HG03432 (cell line): ENCODE data around the gene SFSWAP.
"Not testable (repeated sequence)": the region's sequence is repeated elsewhere in the genome, so short reads cannot be mapped to it uniquely, and the experiment has no call there.

Experiments
- ATAC-seq: cut with Tn5 transposase; IDR thresholded peaks from one replicate; pipeline ENCODE4 v1.9.1; 2021; ENCODE audit warnings: mild to moderate bottlenecking, moderate library complexity; ENCODE audit not compliant: unreplicated experiment

Gene SFSWAP

DNA sequence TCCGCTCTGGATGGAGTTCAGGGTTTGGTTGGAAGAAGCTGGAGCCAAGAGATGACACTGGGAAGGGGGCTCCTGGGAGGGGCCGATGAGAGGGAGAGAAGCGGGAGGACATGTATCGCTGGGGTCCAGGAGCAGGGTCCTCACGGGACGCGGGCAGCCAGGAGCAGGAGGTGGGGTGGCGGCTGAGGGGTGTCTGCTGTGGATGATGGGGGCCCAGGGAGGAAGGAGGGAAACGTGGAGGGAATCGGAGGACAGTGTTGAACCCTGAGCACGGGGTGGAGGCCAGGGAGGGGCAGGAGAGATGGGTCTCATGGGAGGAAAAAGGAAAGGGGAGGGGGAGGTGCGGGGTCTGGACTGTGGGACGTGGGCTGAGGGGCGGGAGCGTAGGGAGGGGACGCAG is 31.7 kb upstream of the SFSWAP start:
- not testable (repeated sequence) for ATAC-seq

DNA sequence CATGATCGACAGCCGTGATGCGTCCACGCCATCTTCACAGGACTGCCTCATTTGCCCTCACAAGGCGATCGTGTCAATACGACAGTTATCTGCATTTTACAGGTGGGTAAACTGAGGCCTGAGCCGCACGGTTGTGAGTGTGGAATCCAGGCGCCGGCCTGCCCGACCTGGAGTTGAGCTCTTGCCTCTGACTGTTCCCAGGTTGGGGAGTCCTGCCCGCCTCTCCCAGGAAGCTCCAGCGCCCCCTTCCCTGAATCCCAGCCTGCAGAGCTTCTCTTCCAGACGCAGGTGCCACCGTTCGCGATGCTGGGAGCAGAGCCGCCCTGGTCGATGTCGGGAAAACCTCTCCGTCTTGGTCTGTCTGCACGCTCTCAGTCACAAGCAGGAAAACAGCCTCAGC is 31.1 kb upstream of the SFSWAP start:
- ATAC-seq: not testable (repeated sequence)

DNA sequence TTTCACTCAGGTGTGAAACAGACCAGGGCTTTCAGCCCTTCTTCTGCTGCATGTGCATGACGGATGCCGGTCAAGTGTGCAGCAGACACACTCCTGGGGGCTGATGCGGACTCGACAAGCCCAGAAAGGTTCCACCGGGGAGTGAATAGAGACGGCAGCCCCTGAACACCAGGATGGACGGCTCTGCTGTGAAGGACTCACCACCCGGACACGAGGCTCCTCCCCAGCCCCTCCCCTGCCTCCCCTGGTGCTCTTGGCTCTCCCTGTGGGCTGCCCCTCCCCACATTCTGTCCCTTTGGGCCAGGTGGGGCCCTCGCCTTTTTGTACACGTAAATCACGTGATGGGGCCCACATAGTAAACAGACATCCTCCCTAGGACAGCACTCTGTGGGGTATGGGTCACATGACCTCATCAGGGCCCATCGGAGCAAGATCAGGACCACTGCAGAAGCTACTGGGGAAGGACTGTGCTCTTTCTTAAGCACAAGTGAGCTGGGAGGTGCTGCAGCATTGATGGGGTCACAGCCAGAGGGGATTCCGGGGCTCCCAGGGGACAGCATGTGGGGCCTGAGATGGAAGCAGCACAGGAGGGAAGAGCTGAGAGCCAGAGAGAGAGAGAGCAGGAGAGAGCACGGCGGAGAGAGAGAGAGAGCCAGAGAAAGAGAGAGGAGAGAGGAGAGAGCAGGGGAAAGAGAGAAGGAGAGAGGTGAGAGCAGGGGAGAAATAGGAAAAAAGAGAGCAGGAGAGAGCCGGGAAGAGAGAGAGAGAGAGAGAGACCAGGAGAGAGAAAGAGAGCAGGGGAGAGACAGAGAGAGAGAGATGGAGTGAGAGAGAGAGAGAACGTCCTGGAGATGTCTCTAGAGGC is 30.3 kb upstream of the SFSWAP start:
- ATAC-seq: not testable (repeated sequence)

DNA sequence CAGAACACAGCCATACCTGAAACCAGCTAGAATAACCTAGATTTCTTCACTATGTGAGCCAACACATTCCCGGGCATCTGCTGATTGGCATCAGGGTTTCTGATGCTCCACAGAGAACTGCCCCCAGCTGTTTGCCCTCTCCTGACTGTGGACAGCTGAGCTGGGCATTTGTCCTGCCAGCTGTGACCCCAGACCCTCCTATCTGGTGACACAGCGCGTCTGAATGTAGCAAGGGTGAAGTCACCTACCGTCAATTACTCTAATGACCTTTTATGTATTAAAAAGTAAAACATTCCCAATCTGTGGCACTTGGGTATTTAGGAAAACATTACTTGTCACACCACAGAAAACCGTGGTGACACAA is 29.7 kb upstream of the SFSWAP start:
- no peak for ATAC-seq

DNA sequence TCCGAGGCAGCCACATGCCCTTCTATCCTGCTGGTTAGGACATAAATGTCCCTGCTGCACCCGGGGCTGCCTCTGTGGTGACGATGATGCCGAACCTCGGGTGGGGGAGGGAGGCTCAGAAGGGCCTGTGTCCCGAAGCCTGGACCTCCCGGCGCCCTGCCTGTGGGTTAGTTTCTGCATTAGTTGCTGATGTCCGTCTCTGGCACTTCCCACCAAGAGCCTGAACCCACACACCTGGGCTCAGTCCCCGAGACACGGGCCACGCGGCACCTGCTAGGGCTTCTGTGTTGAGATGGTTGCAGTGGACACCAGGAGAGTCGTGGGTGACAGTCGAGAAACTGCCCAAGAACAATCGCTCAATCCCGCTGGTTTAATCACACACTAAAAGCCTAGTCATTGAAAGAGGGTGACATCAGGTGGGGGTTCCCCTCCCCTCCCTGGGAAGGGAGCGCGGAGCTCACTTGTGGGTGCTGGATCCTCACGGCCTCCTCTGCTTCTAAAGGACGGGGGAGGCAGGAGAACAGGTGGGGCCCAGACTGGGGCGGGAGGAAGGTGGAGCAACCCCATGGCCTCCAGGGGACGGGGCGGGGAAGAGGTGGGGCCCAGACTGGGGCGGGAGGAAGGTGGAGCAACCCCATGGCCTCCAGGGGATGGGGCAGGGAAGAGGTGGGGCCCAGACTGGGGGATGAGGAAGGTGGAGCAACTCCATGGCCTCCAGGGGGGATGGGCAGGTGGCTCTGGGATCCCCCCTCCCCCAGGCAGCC is 29.0 kb upstream of the SFSWAP start:
- not testable (repeated sequence) for ATAC-seq

DNA sequence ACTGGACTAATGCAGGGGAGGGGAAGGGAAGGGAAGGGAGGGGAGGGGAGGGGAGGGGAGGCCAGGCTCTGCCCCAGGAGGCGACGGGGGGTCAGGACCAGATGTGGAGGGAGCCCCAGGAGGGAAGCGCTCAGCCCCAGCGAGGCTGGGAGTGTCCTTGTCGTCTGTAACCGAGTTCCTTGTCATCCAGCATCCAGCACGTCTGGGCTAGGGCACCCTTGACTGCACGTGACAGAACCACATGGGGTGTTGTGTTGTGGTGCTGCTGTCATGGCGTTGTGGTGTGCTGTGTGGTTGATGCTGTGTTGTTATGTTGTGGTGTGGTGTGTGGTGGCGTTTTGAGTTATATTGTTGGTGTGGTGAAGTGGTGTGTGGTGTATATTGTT is 28.4 kb upstream of the SFSWAP start:
- no peak for ATAC-seq

DNA sequence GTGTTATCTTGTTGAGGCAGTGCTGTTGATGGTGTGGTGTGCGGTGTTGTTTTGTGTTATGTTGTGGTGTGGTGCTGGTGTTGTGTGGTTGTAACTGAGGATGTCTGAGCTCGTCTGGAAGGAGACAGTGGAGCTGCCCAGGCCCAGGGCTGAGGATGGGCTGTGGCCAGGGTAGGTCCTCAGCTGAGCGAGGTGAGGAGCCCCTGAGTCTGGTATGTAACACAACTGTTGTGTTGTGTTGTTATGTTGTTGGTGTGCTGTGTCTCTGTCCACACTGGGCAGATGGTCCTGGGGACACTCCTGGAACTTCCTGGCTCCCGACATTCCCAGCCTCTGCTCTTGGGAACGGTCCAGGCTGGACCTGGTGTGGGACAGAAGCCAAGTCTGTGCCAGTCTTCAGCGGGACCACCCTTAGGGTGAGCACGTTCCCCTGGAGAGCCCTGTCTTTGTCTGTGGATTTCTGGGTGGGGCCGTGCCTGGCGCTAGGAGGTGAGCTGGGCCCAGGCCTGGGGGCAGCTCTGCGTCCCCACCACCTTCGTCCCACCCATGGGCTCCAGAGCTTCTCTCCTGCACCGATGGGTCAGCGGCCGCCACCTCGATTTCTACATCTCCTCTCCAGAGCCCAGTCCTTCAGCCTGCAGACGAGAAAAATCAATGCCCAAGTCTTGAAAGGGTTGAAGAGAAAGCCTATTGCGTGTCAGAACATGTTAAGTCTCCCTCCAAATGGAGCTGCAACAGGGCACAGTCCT is 27.4 kb upstream of the SFSWAP start:
- no peak for ATAC-seq

DNA sequence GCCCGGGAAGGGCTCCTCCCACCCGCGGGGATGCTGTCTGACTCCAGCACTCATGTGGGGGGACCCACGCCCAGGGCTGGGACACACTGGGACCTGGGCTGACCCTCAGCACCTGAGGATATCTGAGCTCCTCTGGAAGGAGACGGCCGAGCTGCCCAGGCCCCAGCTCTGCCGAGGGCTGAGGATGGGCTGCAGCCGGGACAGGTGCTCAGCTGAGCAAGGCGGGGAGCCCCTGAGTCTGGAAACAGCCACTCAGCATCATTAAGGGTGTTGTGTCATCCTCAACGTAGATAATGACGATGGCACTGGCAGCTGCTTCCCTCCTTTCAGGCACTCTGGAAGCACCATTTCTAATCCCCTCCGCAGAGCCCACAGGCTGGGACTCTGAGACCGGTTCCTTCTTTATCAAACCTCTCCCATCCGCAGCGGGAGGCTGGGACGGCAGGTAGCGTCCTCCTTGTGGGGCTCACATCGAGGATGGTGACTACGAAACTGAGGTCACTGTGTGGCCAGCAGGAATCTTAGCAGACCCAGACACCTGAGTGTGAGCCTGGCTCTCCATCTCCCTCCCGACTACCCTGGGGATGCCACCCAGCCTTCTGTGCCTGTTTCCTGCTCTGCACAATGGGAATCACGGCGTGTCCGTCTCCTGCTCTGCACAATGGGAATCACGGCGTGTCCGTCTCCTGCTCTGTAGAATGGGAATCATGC is 26.7 kb upstream of the SFSWAP start:
- no peak for ATAC-seq

DNA sequence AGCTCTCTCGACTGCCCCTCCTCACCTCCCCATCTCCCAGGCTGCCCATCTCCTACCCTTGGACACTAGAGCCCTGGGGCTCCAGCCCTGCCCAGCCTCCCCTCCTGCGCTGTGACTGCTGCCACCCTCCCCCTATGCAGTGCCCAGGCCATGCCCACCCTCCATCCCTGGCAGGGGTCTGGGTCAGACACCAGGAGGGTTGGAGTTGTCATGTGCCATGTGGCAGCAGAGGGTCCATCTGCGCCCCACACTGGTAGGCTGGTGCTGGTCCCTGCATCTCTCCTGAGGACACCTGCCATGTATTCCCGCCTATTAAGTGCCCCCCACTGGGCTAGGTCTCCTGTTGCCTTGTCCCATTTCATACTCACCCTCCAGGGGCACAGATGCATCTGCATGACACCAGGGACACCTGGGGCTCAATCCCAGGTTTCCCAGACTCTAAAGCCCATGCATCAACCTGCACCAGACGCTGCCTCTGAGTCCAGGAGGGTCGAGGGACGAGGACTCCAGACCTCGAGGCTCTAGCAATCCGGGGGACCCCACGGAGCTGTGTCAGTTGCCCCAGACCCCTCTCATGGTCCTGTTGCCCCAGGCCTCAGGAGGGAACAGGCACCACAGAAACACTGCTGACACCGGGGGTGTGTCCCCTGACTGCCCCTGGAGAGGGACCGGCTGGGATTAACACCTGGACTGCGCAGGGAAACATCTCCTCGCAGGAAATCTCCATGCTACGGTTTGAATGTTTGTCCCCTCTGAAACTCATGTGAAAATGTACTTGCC is 23.4 kb upstream of the SFSWAP start:
- ATAC-seq: no peak

DNA sequence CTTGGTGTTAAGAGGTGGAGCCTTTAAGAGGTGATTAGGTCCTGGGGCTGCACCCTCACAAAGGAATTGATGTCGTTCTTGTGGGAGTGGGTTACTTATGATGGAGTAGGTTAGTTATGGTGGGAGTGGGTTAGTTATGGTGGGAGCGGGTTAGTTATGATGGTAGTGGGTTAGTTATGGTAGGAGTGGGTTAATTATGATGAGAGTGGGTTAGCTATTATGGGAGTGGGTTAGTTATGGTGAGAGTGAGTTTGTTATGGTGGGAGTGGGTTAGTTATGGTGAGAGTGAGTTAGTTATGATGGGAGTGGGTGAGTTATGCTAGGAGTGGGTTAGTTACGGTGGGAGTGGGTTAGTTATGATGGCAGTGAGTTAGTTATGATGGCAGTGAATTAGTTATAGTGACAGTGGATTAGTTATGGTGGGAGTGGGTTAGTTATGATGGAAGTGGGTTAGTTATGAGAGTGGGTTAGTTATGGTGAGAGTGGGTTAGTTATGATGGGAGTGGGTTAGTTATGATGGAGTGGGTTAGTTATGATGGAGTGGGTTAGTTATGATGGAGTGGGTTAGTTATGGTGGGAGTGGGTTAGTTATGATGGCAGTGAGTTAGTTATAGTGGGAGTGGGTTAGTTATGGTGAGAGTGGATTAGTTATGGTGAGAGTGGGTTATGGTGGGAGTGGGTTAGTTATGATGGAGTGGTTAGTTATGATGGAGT is 22.6 kb upstream of the SFSWAP start:
- no peak for ATAC-seq

DNA sequence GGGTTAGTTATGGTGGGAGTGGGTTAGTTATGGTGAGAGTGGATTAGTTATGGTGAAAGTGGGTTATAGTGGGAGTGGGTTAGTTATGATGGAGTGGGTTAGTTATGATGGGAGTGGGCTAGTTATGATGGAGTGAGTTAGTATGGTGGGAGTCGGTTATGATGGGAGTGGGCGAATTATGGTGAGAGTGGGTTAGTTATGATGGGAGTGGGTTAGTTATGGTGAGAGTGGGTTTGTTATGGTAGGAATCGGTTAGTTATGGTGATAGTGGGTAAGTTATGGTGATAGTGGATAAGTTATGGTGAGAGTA is 22.1 kb upstream of the SFSWAP start:
- no peak for ATAC-seq

DNA sequence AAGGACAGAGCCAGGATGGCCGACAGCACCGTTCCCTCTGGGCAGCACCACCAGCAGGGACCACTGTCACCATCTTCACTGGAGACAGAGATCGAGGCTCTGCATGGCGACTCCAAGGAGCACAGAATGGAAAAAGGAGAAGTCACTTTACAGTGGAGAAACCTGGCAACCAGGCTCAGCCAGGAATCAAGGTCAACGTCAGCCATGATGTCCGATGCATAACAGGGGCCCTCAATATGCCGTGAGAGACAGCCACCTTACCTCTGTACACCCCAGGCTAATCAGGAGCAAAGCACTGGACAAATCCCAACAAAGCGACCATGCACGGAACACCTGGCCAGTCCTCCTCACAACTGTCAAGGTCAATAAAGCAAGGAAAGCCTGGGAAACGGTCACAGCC is 20.6 kb upstream of the SFSWAP start:
- no peak for ATAC-seq

DNA sequence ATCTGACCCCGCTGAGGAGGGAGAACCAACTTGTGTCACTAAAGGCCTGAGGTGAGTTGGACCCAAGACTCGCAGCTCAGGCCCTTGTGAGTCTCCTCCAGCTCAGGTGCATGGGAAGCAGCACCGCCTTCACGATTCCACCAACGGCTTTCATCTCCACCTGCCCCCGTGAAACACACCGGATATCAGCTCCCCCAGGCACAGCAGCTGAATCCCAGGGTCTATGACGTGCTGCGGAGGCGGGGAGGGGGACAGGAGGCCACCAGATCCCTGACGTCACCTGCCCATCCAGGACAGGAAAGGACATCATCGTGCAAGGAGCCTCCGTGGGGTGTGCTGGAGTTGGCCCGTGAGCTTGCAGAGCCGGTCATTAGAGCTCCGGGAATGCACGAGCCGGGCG is 18.5 kb upstream of the SFSWAP start:
- ATAC-seq: no peak

DNA sequence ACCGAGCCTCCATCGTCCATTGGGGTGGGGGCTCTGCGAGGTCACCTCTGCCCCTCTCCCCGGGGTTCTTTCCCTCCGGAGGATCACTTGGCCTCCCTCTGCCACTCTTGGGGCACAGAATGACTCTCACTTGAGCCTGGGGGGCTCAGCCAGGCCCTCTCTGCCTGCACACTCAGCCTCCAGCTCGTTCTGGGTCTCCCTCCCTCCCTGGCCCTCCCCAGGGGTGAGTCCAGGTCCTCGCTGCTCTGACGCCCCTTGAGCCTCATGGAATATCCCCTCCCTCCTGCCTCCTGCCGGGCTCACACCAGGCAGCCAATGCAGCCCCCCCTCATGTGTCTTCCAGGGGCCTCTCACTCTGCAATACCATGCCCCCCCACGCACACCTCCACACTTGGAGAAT is 17.7 kb upstream of the SFSWAP start:
- no peak for ATAC-seq

DNA sequence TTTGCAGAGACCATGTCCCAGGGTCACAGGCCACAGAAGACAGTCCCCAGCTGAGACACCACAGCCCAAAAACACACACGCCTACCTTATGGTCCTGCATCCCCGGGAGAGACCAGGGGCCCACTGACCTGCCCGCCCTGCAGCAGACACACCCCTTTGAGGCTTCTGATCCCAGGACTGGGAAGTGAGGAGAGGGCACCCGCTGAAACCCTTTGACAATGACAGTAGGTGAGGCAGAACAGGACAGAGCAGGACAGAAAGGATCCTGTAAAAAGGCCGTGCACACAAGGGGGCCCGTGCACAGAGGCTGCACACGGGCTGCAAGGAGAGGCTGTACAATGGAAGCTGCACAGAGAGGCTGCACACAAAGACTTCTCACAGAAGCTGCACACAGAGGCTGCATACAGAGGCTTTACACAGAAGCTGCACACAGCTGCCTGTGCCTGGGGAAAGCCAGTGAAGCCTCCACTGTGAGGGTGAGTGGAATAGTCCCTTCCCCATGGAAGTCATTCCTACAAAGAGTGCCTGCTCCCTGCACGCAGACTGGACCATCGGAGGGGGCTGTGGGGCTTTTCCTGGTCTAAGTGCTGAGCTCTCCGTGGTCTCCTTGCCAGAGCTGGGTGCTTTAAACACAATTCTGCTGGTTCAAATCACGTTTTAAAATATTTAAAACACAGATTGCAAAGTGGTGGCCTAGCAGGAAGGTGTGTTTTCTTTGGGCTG is 16.6 kb upstream of the SFSWAP start:
- no peak for ATAC-seq

DNA sequence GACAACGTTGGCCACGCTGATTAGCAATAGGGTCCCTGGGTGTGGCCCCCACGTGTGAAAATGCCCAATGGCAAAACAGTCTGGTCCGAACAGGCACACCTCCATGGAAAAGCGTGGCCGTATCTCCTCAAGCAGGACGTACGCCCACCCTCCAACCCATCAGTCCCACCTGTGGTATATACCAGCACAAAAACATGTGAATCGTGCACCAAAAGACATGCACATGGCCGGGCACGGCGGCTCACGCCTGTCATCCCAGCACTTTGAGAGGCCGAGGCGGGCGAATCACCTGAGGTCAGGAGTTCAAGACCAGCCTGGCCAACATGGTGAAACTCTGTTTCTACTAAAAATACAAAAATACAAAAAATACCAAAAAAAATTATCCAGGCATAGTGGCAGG is 14.9 kb upstream of the SFSWAP start:
- ATAC-seq: no peak

DNA sequence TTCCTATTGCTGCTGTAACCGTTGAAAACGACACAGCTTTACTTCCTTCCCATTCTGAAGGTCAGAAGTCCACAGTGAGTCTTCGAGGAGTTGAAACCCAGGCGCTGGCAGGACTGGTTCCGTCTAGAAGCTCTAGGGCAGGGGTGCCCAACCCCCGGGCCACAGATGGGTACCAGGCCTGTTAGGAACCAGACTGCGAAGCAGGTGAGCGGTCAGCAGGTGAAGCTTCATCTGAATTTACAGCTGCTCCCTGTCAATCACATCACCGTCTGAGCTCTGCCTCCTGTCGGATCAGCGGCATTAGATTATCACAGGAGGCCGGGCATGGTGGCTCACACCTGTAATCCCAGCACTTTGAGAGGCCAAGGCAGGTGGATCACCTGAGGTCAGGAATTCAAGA is 12.6 kb upstream of the SFSWAP start:
- no peak for ATAC-seq

DNA sequence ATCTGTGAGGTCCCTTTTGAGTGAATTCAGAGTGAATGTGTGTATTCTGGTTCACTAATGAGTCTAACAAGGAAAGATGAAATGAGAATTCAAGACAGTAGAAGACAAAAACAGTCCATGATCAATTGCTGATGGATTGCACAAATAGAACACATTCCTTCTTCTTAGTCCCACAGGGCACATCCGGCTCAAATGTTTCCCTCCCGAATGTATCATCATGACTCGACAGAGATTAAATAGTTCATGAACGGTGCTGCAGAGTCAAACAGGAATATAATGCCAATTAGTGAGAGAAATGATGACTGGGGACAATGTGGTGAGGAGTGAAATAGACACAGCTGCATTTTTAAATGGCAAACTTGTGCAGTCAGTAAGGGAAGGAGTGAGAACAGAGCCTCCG is 11.5 kb upstream of the SFSWAP start:
- ATAC-seq: no peak

DNA sequence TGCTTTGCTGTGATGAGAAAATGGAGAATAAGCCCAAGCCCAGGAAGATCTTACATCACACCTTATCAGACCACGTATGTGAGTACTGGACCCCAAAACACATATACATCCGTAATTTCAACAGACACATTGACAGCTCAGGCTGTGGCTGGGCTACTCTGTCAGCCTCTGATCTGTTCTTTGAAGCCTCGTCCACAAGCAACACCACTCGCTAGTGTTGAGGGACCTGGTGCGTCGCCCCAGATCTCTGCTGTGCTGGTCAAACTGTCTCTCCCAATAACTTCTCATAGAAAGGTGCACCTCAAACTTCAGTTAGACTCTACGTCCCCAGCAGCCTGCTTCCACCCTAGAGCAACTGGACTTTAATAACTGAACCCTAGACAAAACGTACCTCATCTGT is 10.6 kb upstream of the SFSWAP start:
- ATAC-seq: no peak
